HepG2 (cell line): Measurements from ENCODE around the gene ZNF618. TPM values are rescaled to one million over a fixed set of nuclear protein-coding genes. Genes with fewer than 3 reads are reported as not detected.

Source experiments
- ATAC-seq: fragments of 200-7000 bp; cut with Tn5 transposase; 3 replicates; pipeline ENCODE4 v1.9.1; 2020; ENCODE audit warnings: mild to moderate bottlenecking, moderate library complexity
- BruUV-seq: library from RNA; stranded (reverse); fragments of 400-500 nt; replicated peaks from 2 replicates; lab custom pipeline; 2021; lab: Mats Ljungman, UMichigan
- CTCF ChIA-PET: fragments of 300-600 bp; formaldehyde crosslinking; extraction: SDS; loops from one replicate; lab custom pipeline; 2021; ENCODE audit warnings: low total read pairs, inconsistent platforms, low intra/inter-chr PET ratio; lab: Yijun Ruan, JAX
- POLR2A ChIA-PET: fragments of 350-600 bp; sonication (Branson Sonifier 250); formaldehyde crosslinking; loops from one replicate; lab custom pipeline; 2020; ENCODE audit warnings: antibody characterized with exemption, inconsistent platforms; lab: Yijun Ruan, JAX
- DNase-seq: peaks from one replicate; pipeline ENCODE4 v3.0.0-alpha.2; 2015; ENCODE audit warnings: low spot score
- FAIRE-seq: peaks from 3 replicates; lab custom pipeline; 2011; peaks lifted over from hg19 to GRCh38; lab: Jason Lieb, UNC
- H2AFZ ChIP-seq: one replicate; pipeline ENCODE4 v1.6.1; 2011; ENCODE audit warnings: low read length, inconsistent platforms
- H3K27ac ChIP-seq: fragments of 300-600 bp; 3 replicates; pipeline ENCODE4 v1.8.0; 2011; ENCODE audit warnings: mixed run types, mild to moderate bottlenecking, mixed read lengths, low read length, inconsistent platforms; ENCODE audit not compliant: insufficient read depth; ENCODE audit errors: extremely low read length
- H3K27me3 ChIP-seq, 2 experiments: fragments of 200-600 bp in 1 of 2; 2 replicates in 1 of 2; 3 replicates in 1 of 2; pipeline versions ENCODE4 v1.6.0 to v1.8.0; 2011; ENCODE audit warnings: low read length in 2 of 2, mild to moderate bottlenecking in 2 of 2, moderate library complexity in 2 of 2, inconsistent platforms in 1 of 2; ENCODE audit not compliant: insufficient read depth in 2 of 2, control insufficient read depth in 1 of 2
- H3K36me3 ChIP-seq, 2 experiments: fragments of 200-600 bp in 1 of 2; replicated peaks in 1 of 2; 2 replicates in 1 of 2; 3 replicates in 1 of 2; pipeline versions ENCODE4 v1.5.1 to v1.8.0; 2011; ENCODE audit warnings: low read length in 2 of 2, inconsistent platforms in 1 of 2; ENCODE audit not compliant: insufficient read depth in 2 of 2, control insufficient read depth in 1 of 2
- H3K4me1 ChIP-seq: 2 replicates; pipeline ENCODE4 v1.5.1; 2012; ENCODE audit warnings: low read length, inconsistent platforms; ENCODE audit not compliant: insufficient read depth
- H3K4me2 ChIP-seq: 2 replicates; pipeline ENCODE4 v1.6.0; 2011; ENCODE audit warnings: low read depth, low read length, inconsistent platforms
- H3K4me3 ChIP-seq, 3 experiments: fragments of 200-600 bp in 1 of 3; sonication (generic), shearing (Covaris generic) in 1 of 3; replicated peaks in 1 of 3; 2 replicates each; pipeline ENCODE4 v1.5.1; 2011 to 2016; ENCODE audit warnings: low read length in 3 of 3, inconsistent platforms in 2 of 3, low read depth in 2 of 3, mild to moderate bottlenecking in 2 of 3, control low read depth in 1 of 3, mixed read lengths in 1 of 3; ENCODE audit not compliant: insufficient read depth in 1 of 3
- H3K79me2 ChIP-seq: one replicate; pipeline ENCODE4 v1.6.1; 2011; ENCODE audit warnings: low read length, inconsistent platforms; ENCODE audit not compliant: insufficient read depth
- H3K9ac ChIP-seq: 2 replicates; pipeline ENCODE4 v1.6.0; 2011; ENCODE audit warnings: mild to moderate bottlenecking, low read depth, low read length, inconsistent platforms; ENCODE audit not compliant: insufficient read depth
- H3K9me3 ChIP-seq: 2 replicates; pipeline ENCODE4 v1.5.1; 2012; ENCODE audit warnings: mild to moderate bottlenecking, low read length
- H4K20me1 ChIP-seq: 2 replicates; pipeline ENCODE4 v1.6.0; 2011; ENCODE audit warnings: inconsistent platforms, mild to moderate bottlenecking, low read length, moderate library complexity; ENCODE audit not compliant: insufficient read depth
- ADNP ChIP-seq: sonication (generic); formaldehyde crosslinking; IDR thresholded peaks from 2 replicates; pipeline ENCODE4 v1.4.0; 2020; ENCODE audit warnings: missing genetic modification reagents
- BRCA1 ChIP-seq: sonication (generic); formaldehyde crosslinking; IDR thresholded peaks from 2 replicates; pipeline ENCODE4 v1.4.0; 2020; ENCODE audit warnings: missing genetic modification reagents
- GABPB1 ChIP-seq: IDR thresholded peaks from 2 replicates; pipeline ENCODE4 v1.6.1; 2016; ENCODE audit warnings: mild to moderate bottlenecking, missing genetic modification reagents, moderate library complexity, missing compliant biosample characterization
- HNF4G ChIP-seq, 2 experiments: sonication (generic) in 1 of 2; formaldehyde crosslinking in 1 of 2; IDR thresholded peaks; 2 replicates each; pipeline versions ENCODE4 v1.4.0 to v1.6.1; 2011 to 2020; ENCODE audit warnings: borderline replicate concordance in 2 of 2, low read depth in 2 of 2, mild to moderate bottlenecking in 2 of 2, low read length in 1 of 2, missing genetic modification reagents in 1 of 2, moderate library complexity in 1 of 2
- HNRNPH1 ChIP-seq: fragments of 200-400 bp; formaldehyde crosslinking; optimal IDR thresholded peaks from 2 replicates; pipeline ENCODE3; 2017; ENCODE audit warnings: mild to moderate bottlenecking, low read depth, low read length
- NCOA2 ChIP-seq: sonication (generic); formaldehyde crosslinking; IDR thresholded peaks from 2 replicates; pipeline ENCODE4 v1.8.0; 2022; ENCODE audit warnings: inconsistent platforms
- RELA ChIP-seq: sonication (generic); formaldehyde crosslinking; IDR thresholded peaks from 2 replicates; pipeline ENCODE4 v1.4.0; 2020; ENCODE audit warnings: missing genetic modification reagents
- SIN3B ChIP-seq: fragments of 150-350 bp; IDR thresholded peaks from 2 replicates; pipeline ENCODE4 v1.6.1; 2014; ENCODE audit warnings: low read length
- STAT5B ChIP-seq: sonication (generic); formaldehyde crosslinking; IDR thresholded peaks from 2 replicates; pipeline ENCODE4 v1.4.0; 2020; ENCODE audit warnings: missing genetic modification reagents
- TRIM24 ChIP-seq: sonication (generic); formaldehyde crosslinking; IDR thresholded peaks from 2 replicates; pipeline ENCODE4 v1.8.0; 2022; ENCODE audit warnings: mild to moderate bottlenecking, missing genetic modification reagents
- ZNF180 ChIP-seq: sonication (generic); formaldehyde crosslinking; IDR thresholded peaks from 2 replicates; pipeline ENCODE4 v1.4.0; 2020; ENCODE audit warnings: low read depth, missing genetic modification reagents, borderline replicate concordance
- ZNF292 ChIP-seq: sonication (generic); formaldehyde crosslinking; IDR thresholded peaks from 2 replicates; pipeline ENCODE4 v1.8.1; 2022; ENCODE audit warnings: mild to moderate bottlenecking, low read depth, missing genetic modification reagents, borderline replicate concordance
- ZNF33B ChIP-seq: sonication (generic); formaldehyde crosslinking; IDR thresholded peaks from 2 replicates; pipeline ENCODE4 v1.5.1; 2020; ENCODE audit warnings: mild to moderate bottlenecking, missing genetic modification reagents
- ZNF747 ChIP-seq: sonication (generic); formaldehyde crosslinking; IDR thresholded peaks from 2 replicates; pipeline ENCODE4 v1.8.1; 2023; ENCODE audit warnings: missing genetic modification reagents, mild to moderate bottlenecking, borderline replicate concordance
- ZNF850 ChIP-seq: sonication (generic); formaldehyde crosslinking; conservative IDR thresholded peaks from 2 replicates; pipeline ENCODE4 v1.9.0; 2021; ENCODE audit warnings: mild to moderate bottlenecking, missing genetic modification reagents
- ZNF879 ChIP-seq: sonication (generic); formaldehyde crosslinking; IDR thresholded peaks from 2 replicates; pipeline ENCODE4 v1.8.1; 2023; ENCODE audit warnings: missing genetic modification reagents
- WGBS: methylation state at CpG from one replicate; pipeline ENCODE4 v1.1.6; 2017; ENCODE audit warnings: low lambda C conversion rate; 5-methylcytosine and 5-hydroxymethylcytosine counted together
- in situ Hi-C: cut with HindIII; loops from 2 replicates; pipeline ENCODE4 v1.10.0; 2017; ENCODE audit warnings: low pct_unique_long_range_greater_than_20kb; ENCODE audit not compliant: extremely low pct_ligation_motif_present
- intact Hi-C: fragments of 100-400 bp; cut with micrococcal nuclease; formaldehyde crosslinking; loops from one replicate; pipeline ENCODE4 v1.10.0; 2022; ENCODE audit not compliant: unreplicated experiment
- polyA plus RNA-seq, 8 experiments: library from polyadenylated mRNA; depleted of rRNA in 3 of 8; stranded (reverse) in 7 of 8; unstranded in 1 of 8; fragments of >200 nt; fragmentation: Illumina TruSeq in 4 of 8; extraction: Trizol in 4 of 8; gene quantifications; 2 replicates each; pipeline versions ENCODE4 v1.2.1 to v1.2.3, GENCODE V29; 2011 to 2016; ENCODE audit warnings: low read depth in 4 of 8, missing spikeins in 1 of 8, mixed read lengths in 1 of 8; ENCODE audit not compliant: insufficient read depth in 1 of 8
- total RNA-seq, 5 experiments: library from RNA; depleted of rRNA; stranded (reverse); fragments of >200 nt; fragmentation: Illumina TruSeq; extraction: Trizol; gene quantifications; 2 replicates each; pipeline ENCODE4 v1.2.3, GENCODE V29; 2016; ENCODE audit warnings: low read depth in 1 of 5
- TF ChIP-seq, protein P1 (sequence below): sonication (generic); formaldehyde crosslinking; IDR thresholded peaks from 2 replicates; pipeline ENCODE4 v1.8.1; 2022; ENCODE audit warnings: low read depth, mild to moderate bottlenecking, missing genetic modification reagents
- TF ChIP-seq, protein P2 (sequence below): IDR thresholded peaks from 2 replicates; pipeline ENCODE4 v1.6.1; 2016; ENCODE audit warnings: mild to moderate bottlenecking, missing biosample characterization, missing genetic modification reagents
- TF ChIP-seq, protein P3 (sequence below): fragments of 450-650 bp; IDR thresholded peaks from 2 replicates; pipeline ENCODE4 v1.6.1; 2017
- TF ChIP-seq, protein P4 (sequence below): IDR thresholded peaks from 2 replicates; pipeline ENCODE4 v1.6.1; 2016; ENCODE audit warnings: missing biosample characterization, missing genetic modification reagents, low read depth

Gene ZNF618
- total and polyA plus RNA-seq, 2 of the 13 experiments (the other 11 are each of a cell fraction or from before 2014, with no cell fraction given), result 0.07 TPM

DNA sequence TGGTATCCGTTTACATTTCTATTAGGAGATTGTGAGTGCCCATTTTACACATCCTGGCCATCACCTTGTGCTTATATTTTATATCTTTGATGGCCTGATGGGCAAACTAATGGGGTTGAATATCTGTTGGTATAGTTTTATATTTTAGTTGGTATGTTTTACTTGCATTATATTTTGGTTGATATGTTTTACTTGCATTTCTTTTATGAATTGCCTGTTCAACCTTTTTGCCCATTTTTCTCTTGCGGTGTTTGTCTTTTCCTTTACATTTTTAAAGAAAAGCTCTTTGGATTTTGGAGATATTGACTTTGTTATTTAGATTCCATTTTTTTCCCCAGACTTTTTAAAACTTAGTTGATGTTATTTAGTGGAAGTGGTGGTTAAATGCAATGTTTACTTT lies 14.6 kb downstream of the ZNF618 start (continued):
- TF ChIP-seq, protein P1, sequence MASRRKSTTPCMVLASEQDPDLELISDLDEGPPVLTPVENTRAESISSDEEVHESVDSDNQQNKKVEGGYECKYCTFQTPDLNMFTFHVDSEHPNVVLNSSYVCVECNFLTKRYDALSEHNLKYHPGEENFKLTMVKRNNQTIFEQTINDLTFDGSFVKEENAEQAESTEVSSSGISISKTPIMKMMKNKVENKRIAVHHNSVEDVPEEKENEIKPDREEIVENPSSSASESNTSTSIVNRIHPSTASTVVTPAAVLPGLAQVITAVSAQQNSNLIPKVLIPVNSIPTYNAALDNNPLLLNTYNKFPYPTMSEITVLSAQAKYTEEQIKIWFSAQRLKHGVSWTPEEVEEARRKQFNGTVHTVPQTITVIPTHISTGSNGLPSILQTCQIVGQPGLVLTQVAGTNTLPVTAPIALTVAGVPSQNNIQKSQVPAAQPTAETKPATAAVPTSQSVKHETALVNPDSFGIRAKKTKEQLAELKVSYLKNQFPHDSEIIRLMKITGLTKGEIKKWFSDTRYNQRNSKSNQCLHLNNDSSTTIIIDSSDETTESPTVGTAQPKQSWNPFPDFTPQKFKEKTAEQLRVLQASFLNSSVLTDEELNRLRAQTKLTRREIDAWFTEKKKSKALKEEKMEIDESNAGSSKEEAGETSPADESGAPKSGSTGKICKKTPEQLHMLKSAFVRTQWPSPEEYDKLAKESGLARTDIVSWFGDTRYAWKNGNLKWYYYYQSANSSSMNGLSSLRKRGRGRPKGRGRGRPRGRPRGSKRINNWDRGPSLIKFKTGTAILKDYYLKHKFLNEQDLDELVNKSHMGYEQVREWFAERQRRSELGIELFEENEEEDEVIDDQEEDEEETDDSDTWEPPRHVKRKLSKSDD, result no peak
- TF ChIP-seq STAT5B (CRISPR knock-in tag) (no peak), ZNF292 (CRISPR knock-in tag) (no peak), ADNP (CRISPR knock-in tag) (no peak), ZNF747 (no peak), HNRNPH1 (no peak), HNF4G (IDR thresholded peaks at IDR 0.05; ENCODE audit: borderline replicate concordance, low read depth, low read length) (no peak), HNF4G (CRISPR knock-in tag; IDR thresholded peaks at IDR 0.05; ENCODE audit: borderline replicate concordance, low read depth) (no peak)

DNA sequence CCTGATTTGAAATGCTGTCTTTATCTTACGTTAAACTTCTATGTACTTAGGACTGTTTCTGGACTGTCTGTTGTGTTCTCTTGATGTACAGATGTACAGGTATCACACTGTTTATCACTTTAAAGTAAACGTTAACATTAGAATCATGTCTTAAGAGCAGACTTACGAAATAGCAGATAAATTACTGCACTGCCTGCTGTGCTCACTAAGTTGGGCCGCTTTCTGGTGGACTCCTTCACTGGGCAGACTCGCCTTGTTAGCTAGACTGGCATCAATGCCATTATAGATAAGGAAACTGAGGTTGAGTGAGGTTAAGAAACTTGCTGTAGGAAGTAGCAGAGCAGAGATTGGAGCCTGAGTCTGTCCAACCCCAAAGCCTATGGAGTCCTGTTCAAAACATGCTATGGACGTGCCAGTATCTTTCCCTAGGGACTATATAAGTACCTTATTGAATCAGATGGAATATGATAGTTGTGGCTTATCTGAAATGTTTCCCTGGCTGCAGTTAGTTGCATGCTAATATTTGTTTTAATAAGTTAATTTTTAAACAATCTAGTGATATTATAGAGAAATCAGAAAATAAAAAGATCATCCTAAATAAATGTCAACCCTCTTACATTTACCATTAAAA lies 16.9 kb downstream of the ZNF618 start:
- Histone ChIP-seq H3K27ac (no peak overlapping the region), H2AFZ (no peak overlapping the region), H4K20me1 (no peaks in the 10 kb centered on the region), H3K27me3 (no peaks in the 10 kb centered on the region; a peak in 1 of 5 replicates), H3K4me1 (no peaks in the 10 kb centered on the region), H3K36me3 (no peaks in the 10 kb centered on the region), H3K9me3 (no peaks in the 10 kb centered on the region), H3K4me3 (no peak overlapping the region), H3K9ac (no peak overlapping the region), H3K79me2 (no peaks in the 10 kb centered on the region), H3K4me2 (no peak overlapping the region)
- intact Hi-C loops (no loop called here), in situ Hi-C loops (no loop called here)
- DNase-seq, result no peak
- ChIA-PET CTCF (no interaction called here), POLR2A (no interaction called here)
- FAIRE-seq, result no peak
- WGBS, result 25% methylated on average over 6 of the region's 6 CpGs
- ATAC-seq, result no peak
- BruUV-seq, result no TSS peak
- TF ChIP-seq RELA (CRISPR knock-in tag) (no peak), BRCA1 (CRISPR knock-in tag) (no peak), NCOA2 (no peak), ZNF33B (CRISPR knock-in tag) (no peak), ZNF850 (CRISPR knock-in tag) (no peak), ZNF879 (CRISPR knock-in tag) (no peak), GABPB1 (CRISPR knock-in tag) (no peak), TRIM24 (no peak), SIN3B (no peak), ZNF180 (CRISPR knock-in tag) (no peak)
- TF ChIP-seq, protein P2, sequence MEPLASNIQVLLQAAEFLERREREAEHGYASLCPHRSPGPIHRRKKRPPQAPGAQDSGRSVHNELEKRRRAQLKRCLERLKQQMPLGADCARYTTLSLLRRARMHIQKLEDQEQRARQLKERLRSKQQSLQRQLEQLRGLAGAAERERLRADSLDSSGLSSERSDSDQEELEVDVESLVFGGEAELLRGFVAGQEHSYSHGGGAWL (CRISPR knock-in tag), result no peak
- TF ChIP-seq, protein P3, sequence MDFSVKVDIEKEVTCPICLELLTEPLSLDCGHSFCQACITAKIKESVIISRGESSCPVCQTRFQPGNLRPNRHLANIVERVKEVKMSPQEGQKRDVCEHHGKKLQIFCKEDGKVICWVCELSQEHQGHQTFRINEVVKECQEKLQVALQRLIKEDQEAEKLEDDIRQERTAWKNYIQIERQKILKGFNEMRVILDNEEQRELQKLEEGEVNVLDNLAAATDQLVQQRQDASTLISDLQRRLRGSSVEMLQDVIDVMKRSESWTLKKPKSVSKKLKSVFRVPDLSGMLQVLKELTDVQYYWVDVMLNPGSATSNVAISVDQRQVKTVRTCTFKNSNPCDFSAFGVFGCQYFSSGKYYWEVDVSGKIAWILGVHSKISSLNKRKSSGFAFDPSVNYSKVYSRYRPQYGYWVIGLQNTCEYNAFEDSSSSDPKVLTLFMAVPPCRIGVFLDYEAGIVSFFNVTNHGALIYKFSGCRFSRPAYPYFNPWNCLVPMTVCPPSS, result no peak
- TF ChIP-seq, protein P4, sequence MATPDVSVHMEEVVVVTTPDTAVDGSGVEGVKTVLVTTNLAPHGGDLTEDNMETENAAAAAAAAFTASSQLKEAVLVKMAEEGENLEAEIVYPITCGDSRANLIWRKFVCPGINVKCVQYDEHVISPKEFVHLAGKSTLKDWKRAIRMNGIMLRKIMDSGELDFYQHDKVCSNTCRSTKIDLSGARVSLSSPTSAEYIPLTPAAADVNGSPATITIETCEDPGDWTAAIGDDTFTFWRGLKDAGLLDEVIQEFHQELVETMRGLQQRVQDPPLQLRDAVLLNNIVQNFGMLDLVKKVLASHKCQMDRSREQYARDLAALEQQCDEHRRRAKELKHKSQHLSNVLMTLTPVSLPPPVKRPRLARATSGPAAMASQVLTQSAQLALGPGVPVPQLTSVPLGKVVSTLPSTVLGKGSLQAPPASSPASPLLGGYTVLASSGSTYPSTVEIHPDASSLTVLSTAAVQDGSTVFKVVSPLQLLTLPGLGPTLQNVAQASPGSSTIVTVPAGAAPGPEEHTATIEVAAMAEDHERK (CRISPR knock-in tag), result no peak
